Liver (tissue), 9 donors: ENCODE results near the gene GMPR2. TPM values are rescaled to one million over a fixed set of nuclear protein-coding genes. Genes with fewer than 3 reads are reported as not detected.

ENCODE experiments used
- DNase-seq: peaks from one replicate; pipeline ENCODE4 v3.0.0-alpha.2; 2017; ENCODE audit warnings: low spot score
- H3K27ac ChIP-seq, 2 donors: one replicate each; pipeline ENCODE4 v1.7.0; 2013; ENCODE audit warnings: inconsistent platforms in 2 of 2, low read length in 2 of 2, control low read depth in 1 of 2, low read depth in 1 of 2, mild to moderate bottlenecking in 1 of 2
- H3K27me3 ChIP-seq, 4 donors: one replicate each; pipeline versions ENCODE4 v1.6.1 to v1.7.0; 2013; ENCODE audit warnings: low read length in 3 of 4, inconsistent platforms in 1 of 4, mild to moderate bottlenecking in 1 of 4, moderate library complexity in 1 of 4; ENCODE audit not compliant: control insufficient read depth in 4 of 4, insufficient read depth in 4 of 4
- H3K36me3 ChIP-seq, 4 donors: one replicate each; pipeline versions ENCODE4 v1.6.1 to v1.7.0; 2013; ENCODE audit warnings: low read length in 3 of 4, mild to moderate bottlenecking in 3 of 4, low read depth in 1 of 4, moderate library complexity in 1 of 4; ENCODE audit not compliant: control insufficient read depth in 4 of 4, insufficient read depth in 3 of 4
- H3K4me1 ChIP-seq, 4 donors: one replicate each; pipeline versions ENCODE4 v1.6.1 to v1.7.0; 2013; ENCODE audit warnings: low read length in 3 of 4, mild to moderate bottlenecking in 3 of 4, moderate library complexity in 1 of 4; ENCODE audit not compliant: control insufficient read depth in 4 of 4, insufficient read depth in 4 of 4
- H3K4me3 ChIP-seq, 3 donors: one replicate each; pipeline versions ENCODE4 v1.6.1 to v1.7.0; 2013; ENCODE audit warnings: low read length in 3 of 3, control low read depth in 1 of 3, low read depth in 1 of 3, mild to moderate bottlenecking in 1 of 3
- H3K9ac ChIP-seq, 2 donors: one replicate each; pipeline ENCODE4 v1.7.0; 2013; ENCODE audit warnings: low read length in 2 of 2, mild to moderate bottlenecking in 2 of 2, moderate library complexity in 2 of 2, control low read depth in 1 of 2, low read depth in 1 of 2
- H3K9me3 ChIP-seq, 4 donors: one replicate each; pipeline versions ENCODE4 v1.6.1 to v1.7.0; 2013; ENCODE audit warnings: low read length in 3 of 4; ENCODE audit not compliant: control insufficient read depth in 4 of 4
- FOXA1 ChIP-seq: IDR thresholded peaks from 2 replicates; pipeline ENCODE4 v1.6.1; 2016; ENCODE audit warnings: antibody characterized with exemption
- GABPA ChIP-seq, 2 donors: IDR thresholded peaks in 1 of 2; conservative IDR thresholded peaks in 1 of 2; 2 replicates each; pipeline ENCODE4 v1.6.1; 2016; ENCODE audit warnings: antibody characterized with exemption in 2 of 2, mild to moderate bottlenecking in 1 of 2, moderate library complexity in 1 of 2
- HNF4G ChIP-seq: IDR thresholded peaks from 2 replicates; pipeline ENCODE4 v1.6.1; 2016; ENCODE audit warnings: antibody characterized with exemption
- RXRA ChIP-seq, 2 donors: IDR thresholded peaks; 2 replicates each; pipeline ENCODE4 v1.6.1; 2017 to 2018; ENCODE audit warnings: antibody characterized with exemption in 2 of 2, mild to moderate bottlenecking in 1 of 2
- SP1 ChIP-seq: IDR thresholded peaks from 2 replicates; pipeline ENCODE4 v1.6.1; 2018; ENCODE audit warnings: antibody characterized with exemption, mild to moderate bottlenecking
- TAF1 ChIP-seq: conservative IDR thresholded peaks from 2 replicates; pipeline ENCODE4 v1.6.1; 2016; ENCODE audit warnings: antibody characterized with exemption, mild to moderate bottlenecking
- YY1 ChIP-seq: IDR thresholded peaks from 2 replicates; pipeline ENCODE4 v1.6.1; 2016; ENCODE audit warnings: antibody characterized with exemption, mild to moderate bottlenecking
- WGBS: extraction: QIAGEN DNeasy Blood & Tissue Kit; methylation state at CpG from one replicate; pipeline ENCODE4 v1.1.7; 2013; 5-methylcytosine and 5-hydroxymethylcytosine counted together
- polyA plus RNA-seq, 2 donors: library from polyadenylated mRNA; stranded (reverse) in 1 of 2; unstranded in 1 of 2; fragments of 200-250 nt in 1 of 2; fragments of >200 nt in 1 of 2; fragmentation: Nextera tagmentation in 1 of 2; extraction: Ambion mirVana in 1 of 2; gene quantifications; one replicate each; pipeline versions ENCODE4 v1.2.1 to v1.2.3, GENCODE V29; 2013 to 2015
- total RNA-seq, 2 donors: library from RNA; depleted of rRNA; stranded (reverse); fragments of >200 nt; gene quantifications; one replicate each; pipeline ENCODE4 v1.2.3, GENCODE V29; 2014
- TF ChIP-seq, protein P1 (sequence below): IDR thresholded peaks from 2 replicates; pipeline ENCODE4 v1.6.1; 2016; ENCODE audit warnings: antibody characterized with exemption
- TF ChIP-seq, protein P2 (sequence below): fragments of 150-350 bp; IDR thresholded peaks from 2 replicates; pipeline ENCODE4 v1.5.1; 2017; ENCODE audit warnings: improper control_type of control experiment, low read depth, low read length; ENCODE audit not compliant: missing input control
- TF ChIP-seq, protein P3 (sequence below): IDR thresholded peaks from 2 replicates; pipeline ENCODE4 v1.6.1; 2016; ENCODE audit warnings: antibody characterized with exemption, mild to moderate bottlenecking
- TF ChIP-seq, protein P4 (sequence below): IDR thresholded peaks from 2 replicates; pipeline ENCODE4 v1.6.1; 2016; ENCODE audit warnings: antibody characterized with exemption
- donor health status: healthy.
- donor health status: healthy.
- donor health status: healthy.
- donor health status: healthy.
- donor health status: healthy.

The GMPR2 gene
- total and polyA plus RNA-seq, 4 donors = 28.6 to 42.7 (median 32.4) TPM

DNA sequence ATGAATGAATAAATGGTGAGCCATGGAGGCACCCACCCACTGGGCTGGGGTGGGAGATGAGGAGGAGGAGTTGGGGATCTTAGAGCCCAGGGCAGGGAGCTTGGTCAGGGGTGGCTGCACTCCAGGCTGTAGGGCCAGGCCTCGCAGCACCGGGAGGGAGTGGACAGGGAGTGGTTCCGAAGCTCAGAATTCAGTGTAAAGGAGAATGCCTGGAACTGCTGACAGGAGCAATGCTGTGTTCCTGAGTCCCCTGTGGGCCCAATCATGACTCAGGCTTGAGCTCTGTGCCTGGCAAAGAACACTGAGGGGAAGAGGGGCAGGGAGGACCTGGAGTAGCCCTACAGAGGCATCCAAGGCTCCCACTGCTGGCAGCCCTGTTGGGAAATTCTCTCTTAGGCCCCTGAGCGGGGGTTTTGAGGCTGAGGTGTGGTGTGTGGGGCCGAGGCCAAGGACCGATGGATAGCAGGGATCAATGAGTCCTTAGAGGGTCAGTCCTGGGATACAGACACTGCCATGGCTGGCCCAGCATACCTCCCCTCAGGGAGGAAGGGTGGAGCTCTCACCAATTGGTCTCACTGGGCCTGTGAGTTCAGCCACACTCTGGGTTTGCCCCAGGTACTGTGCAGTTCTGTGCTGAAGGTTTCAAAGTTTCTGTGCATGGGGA, 48.2 kb downstream of the GMPR2 start:
- Histone ChIP-seq H3K4me1 (peaks cover 0 to 9% (median 7%) of the 10 kb centered on the region in 4 donors), H3K27me3 (no peaks in the 10 kb centered on the region), H3K4me3 (no peak overlapping the region), H3K36me3 (no peaks in the 10 kb centered on the region), H3K27ac (no peak overlapping the region), H3K9me3 (no peaks in the 10 kb centered on the region), H3K9ac (no peak overlapping the region)
- TF ChIP-seq, protein P1, sequence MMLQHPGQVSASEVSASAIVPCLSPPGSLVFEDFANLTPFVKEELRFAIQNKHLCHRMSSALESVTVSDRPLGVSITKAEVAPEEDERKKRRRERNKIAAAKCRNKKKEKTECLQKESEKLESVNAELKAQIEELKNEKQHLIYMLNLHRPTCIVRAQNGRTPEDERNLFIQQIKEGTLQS = no peak
- TF ChIP-seq, protein P2, sequence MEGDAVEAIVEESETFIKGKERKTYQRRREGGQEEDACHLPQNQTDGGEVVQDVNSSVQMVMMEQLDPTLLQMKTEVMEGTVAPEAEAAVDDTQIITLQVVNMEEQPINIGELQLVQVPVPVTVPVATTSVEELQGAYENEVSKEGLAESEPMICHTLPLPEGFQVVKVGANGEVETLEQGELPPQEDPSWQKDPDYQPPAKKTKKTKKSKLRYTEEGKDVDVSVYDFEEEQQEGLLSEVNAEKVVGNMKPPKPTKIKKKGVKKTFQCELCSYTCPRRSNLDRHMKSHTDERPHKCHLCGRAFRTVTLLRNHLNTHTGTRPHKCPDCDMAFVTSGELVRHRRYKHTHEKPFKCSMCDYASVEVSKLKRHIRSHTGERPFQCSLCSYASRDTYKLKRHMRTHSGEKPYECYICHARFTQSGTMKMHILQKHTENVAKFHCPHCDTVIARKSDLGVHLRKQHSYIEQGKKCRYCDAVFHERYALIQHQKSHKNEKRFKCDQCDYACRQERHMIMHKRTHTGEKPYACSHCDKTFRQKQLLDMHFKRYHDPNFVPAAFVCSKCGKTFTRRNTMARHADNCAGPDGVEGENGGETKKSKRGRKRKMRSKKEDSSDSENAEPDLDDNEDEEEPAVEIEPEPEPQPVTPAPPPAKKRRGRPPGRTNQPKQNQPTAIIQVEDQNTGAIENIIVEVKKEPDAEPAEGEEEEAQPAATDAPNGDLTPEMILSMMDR = no peak
- no peak for TF ChIP-seq TAF1
- no peak for TF ChIP-seq RXRA (IDR thresholded peaks at IDR 0.05)
- TF ChIP-seq YY1 = no peak
- TF ChIP-seq, protein P3, sequence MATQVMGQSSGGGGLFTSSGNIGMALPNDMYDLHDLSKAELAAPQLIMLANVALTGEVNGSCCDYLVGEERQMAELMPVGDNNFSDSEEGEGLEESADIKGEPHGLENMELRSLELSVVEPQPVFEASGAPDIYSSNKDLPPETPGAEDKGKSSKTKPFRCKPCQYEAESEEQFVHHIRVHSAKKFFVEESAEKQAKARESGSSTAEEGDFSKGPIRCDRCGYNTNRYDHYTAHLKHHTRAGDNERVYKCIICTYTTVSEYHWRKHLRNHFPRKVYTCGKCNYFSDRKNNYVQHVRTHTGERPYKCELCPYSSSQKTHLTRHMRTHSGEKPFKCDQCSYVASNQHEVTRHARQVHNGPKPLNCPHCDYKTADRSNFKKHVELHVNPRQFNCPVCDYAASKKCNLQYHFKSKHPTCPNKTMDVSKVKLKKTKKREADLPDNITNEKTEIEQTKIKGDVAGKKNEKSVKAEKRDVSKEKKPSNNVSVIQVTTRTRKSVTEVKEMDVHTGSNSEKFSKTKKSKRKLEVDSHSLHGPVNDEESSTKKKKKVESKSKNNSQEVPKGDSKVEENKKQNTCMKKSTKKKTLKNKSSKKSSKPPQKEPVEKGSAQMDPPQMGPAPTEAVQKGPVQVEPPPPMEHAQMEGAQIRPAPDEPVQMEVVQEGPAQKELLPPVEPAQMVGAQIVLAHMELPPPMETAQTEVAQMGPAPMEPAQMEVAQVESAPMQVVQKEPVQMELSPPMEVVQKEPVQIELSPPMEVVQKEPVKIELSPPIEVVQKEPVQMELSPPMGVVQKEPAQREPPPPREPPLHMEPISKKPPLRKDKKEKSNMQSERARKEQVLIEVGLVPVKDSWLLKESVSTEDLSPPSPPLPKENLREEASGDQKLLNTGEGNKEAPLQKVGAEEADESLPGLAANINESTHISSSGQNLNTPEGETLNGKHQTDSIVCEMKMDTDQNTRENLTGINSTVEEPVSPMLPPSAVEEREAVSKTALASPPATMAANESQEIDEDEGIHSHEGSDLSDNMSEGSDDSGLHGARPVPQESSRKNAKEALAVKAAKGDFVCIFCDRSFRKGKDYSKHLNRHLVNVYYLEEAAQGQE = no peak
- WGBS = 94% methylated on average over 6 of the region's 6 CpGs
- DNase-seq = no peak

DNA sequence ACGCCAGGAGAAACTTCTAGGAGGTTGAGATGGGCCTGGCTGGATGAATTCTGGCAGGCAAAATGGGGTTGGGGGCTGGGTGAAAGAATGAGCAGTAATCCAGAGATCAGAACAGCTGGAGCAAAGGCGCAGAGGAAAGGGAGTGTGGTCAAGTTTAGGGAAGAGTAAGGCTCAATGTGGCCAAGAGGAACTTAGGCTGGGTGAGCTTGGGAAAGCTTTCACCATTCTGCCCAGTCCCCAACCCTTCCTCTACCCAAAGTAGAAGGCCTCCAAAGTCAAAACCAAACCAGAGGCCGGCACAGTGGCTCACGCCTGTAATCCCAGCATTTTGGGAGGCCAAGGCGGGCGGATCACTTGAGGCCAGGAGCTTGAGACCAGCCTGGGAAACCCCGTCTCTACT, 48.9 kb downstream of the GMPR2 start:
- no peak overlapping the region for H3K9ac ChIP-seq
- H3K36me3 ChIP-seq = no peaks in the 10 kb centered on the region
- 95% methylated on average over 7 of the region's 7 CpGs for WGBS
- H3K4me3 ChIP-seq = no peak overlapping the region
- no peak overlapping the region for H3K27ac ChIP-seq
- TF ChIP-seq RXRA (IDR thresholded peaks at IDR 0.05) (no peak), HNF4G (no peak), SP1 (no peak), FOXA1 (no peak)
- no peaks in the 10 kb centered on the region for H3K27me3 ChIP-seq
- H3K9me3 ChIP-seq = no peaks in the 10 kb centered on the region
- no peak for DNase-seq
- H3K4me1 ChIP-seq = peaks cover 0 to 9% (median 7%) of the 10 kb centered on the region in 4 donors

DNA sequence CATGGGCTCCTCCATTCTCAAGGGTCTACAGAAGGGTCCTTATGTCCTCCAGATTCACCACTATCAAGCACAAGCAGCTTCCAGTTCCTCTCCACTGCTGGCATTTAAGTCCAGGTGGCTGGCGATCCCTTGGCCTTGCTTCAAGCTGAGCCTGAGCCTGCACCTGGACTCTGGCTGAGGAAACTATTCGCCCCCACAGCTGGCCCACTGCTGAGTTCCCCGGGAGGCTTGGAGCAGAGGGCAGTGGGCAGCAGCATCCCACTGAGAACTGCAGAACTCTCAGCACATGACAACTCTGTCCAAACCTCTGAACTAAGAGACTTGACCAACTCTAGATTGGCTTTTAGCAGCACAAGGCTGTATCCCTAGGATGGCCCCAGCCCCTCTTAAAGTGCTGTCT, 50.0 kb downstream of the GMPR2 start:
- TF ChIP-seq, protein P4, sequence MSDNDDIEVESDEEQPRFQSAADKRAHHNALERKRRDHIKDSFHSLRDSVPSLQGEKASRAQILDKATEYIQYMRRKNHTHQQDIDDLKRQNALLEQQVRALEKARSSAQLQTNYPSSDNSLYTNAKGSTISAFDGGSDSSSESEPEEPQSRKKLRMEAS = no peak
- TF ChIP-seq GABPA (IDR thresholded peaks at IDR 0.05 in 1 of 2, conservative IDR thresholded peaks at IDR 0.05 in 1 of 2) = no peak
- H3K4me1 ChIP-seq = peaks cover 0 to 9% (median 7%) of the 10 kb centered on the region in 4 donors
- H3K27me3 ChIP-seq = no peaks in the 10 kb centered on the region
- no peak overlapping the region for H3K4me3 ChIP-seq
- 82% methylated on average over 3 of the region's 3 CpGs for WGBS
- no peak for DNase-seq
- no peaks in the 10 kb centered on the region for H3K9me3 ChIP-seq
- no peaks in the 10 kb centered on the region for H3K36me3 ChIP-seq
- H3K9ac ChIP-seq = no peak overlapping the region
- H3K27ac ChIP-seq = no peak overlapping the region
